K562 (cell line): ENCODE results near the gene HDAC5. TPM values are rescaled to one million over a fixed set of nuclear protein-coding genes. Genes with fewer than 3 reads are reported as not detected.

ENCODE experiments used
- ADNP ChIP-seq: fragments of 200-800 bp; sonication (Bioruptor generic); IDR thresholded peaks from 2 replicates; pipeline ENCODE4 v1.6.1; 2016; ENCODE audit warnings: missing genetic modification characterization, missing compliant biosample characterization
- ATF7 ChIP-seq: fragments of 450-650 bp; IDR thresholded peaks from 2 replicates; pipeline ENCODE4 v1.7.1; 2014; ENCODE audit warnings: mild to moderate bottlenecking, moderate library complexity
- BHLHE40 ChIP-seq: IDR thresholded peaks from 2 replicates; pipeline ENCODE4 v1.6.1; 2011; ENCODE audit warnings: low read length, improper control_type of control experiment
- BRD9 ChIP-seq: fragments of 450-650 bp; IDR thresholded peaks from 2 replicates; pipeline ENCODE4 v1.6.1; 2018; ENCODE audit warnings: low read depth; ENCODE audit not compliant: partially characterized antibody
- CC2D1A ChIP-seq: fragments of 450-650 bp; IDR thresholded peaks from 2 replicates; pipeline ENCODE4 v1.6.1; 2017; ENCODE audit warnings: mild to moderate bottlenecking
- CEBPB ChIP-seq: fragments of 450-650 bp; IDR thresholded peaks from 2 replicates; pipeline ENCODE4 v1.6.1; 2016; ENCODE audit warnings: missing genetic modification characterization, missing compliant biosample characterization
- GATAD2B ChIP-seq: fragments of 450-650 bp; IDR thresholded peaks from 2 replicates; pipeline ENCODE4 v1.6.1; 2017; ENCODE audit warnings: mild to moderate bottlenecking, borderline replicate concordance
- ILK ChIP-seq: fragments of 450-650 bp; IDR thresholded peaks from 2 replicates; pipeline ENCODE4 v1.6.1; 2016; ENCODE audit warnings: missing genetic modification characterization, low read depth, mild to moderate bottlenecking, missing compliant biosample characterization, moderate library complexity, borderline replicate concordance
- JUN ChIP-seq, 2 experiments: sonication (generic) in 1 of 2; formaldehyde crosslinking in 1 of 2; IDR thresholded peaks; 2 replicates each; pipeline versions ENCODE4 v1.6.1 to v1.8.0; 2012 to 2022; ENCODE audit warnings: borderline replicate concordance in 2 of 2, mild to moderate bottlenecking in 2 of 2, improper control_type of control experiment in 1 of 2, low read depth in 1 of 2, low read length in 1 of 2, missing genetic modification reagents in 1 of 2
- MYC ChIP-seq, 2 experiments: fragments of 250-450 bp in 1 of 2; sonication (Bioruptor Pico) in 1 of 2; IDR thresholded peaks; 2 replicates each; pipeline versions ENCODE4 v1.5.1 to v1.6.1; 2012 to 2021; ENCODE audit warnings: low read depth in 2 of 2, borderline replicate concordance in 1 of 2, improper control_type of control experiment in 1 of 2, low read length in 1 of 2, mild to moderate bottlenecking in 1 of 2, moderate library complexity in 1 of 2
- TCFL5 ChIP-seq: fragments of 250-450 bp; sonication (Bioruptor Pico); conservative IDR thresholded peaks from 2 replicates; pipeline ENCODE4 v1.6.1; 2021; ENCODE audit warnings: mild to moderate bottlenecking, moderate library complexity, matching md5 sums
- ZEB2 ChIP-seq: fragments of 450-650 bp; IDR thresholded peaks from 2 replicates; pipeline ENCODE4 v1.6.1; 2016
- ZNF12 ChIP-seq: sonication (generic); formaldehyde crosslinking; IDR thresholded peaks from 2 replicates; pipeline ENCODE4 v1.4.0; 2020; ENCODE audit warnings: mild to moderate bottlenecking, missing genetic modification reagents
- ZNF121 ChIP-seq: sonication (generic); formaldehyde crosslinking; conservative IDR thresholded peaks from 2 replicates; pipeline ENCODE4 v1.8.0; 2022; ENCODE audit warnings: missing genetic modification reagents
- ZNF354B ChIP-seq: fragments of 250-450 bp; sonication (Bioruptor Pico); IDR thresholded peaks from 2 replicates; pipeline ENCODE4 v1.4.0; 2020
- ZNF507 ChIP-seq: conservative IDR thresholded peaks from 2 replicates; pipeline ENCODE4 v1.6.1; 2017; ENCODE audit warnings: missing genetic modification characterization, missing compliant biosample characterization
- polyA plus RNA-seq, 8 experiments: library from polyadenylated mRNA; depleted of rRNA in 4 of 8; stranded (reverse) in 5 of 8; unstranded in 3 of 8; fragments of >200 nt; fragmentation: Nextera tagmentation in 2 of 8; fragmentation: Illumina TruSeq in 1 of 8; extraction: Ambion mirVana in 2 of 8; extraction: Trizol in 1 of 8; gene quantifications; 2 replicates each; pipeline versions ENCODE4 v1.2.1 to v1.2.3, GENCODE V29; 2011 to 2014; ENCODE audit warnings: inconsistent platforms in 1 of 8, missing spikeins in 1 of 8
- total RNA-seq, 7 experiments: library from RNA; depleted of rRNA in 6 of 7; stranded (reverse); fragments of >200 nt in 6 of 7; fragmentation: Illumina TruSeq in 2 of 7; extraction: Trizol in 2 of 7; gene quantifications; 2 replicates each; pipeline versions ENCODE4 v1.2.1 to v1.2.3, GENCODE V29; 2011 to 2021; ENCODE audit warnings: low replicate concordance in 1 of 7
- TF ChIP-seq, protein P1 (sequence below): fragments of 250-450 bp; sonication (Bioruptor Pico); IDR thresholded peaks from 2 replicates; pipeline ENCODE4 v1.5.1; 2021; ENCODE audit warnings: mild to moderate bottlenecking
- TF ChIP-seq, protein P2 (sequence below), 2 experiments: fragments of 450-650 bp in 1 of 2; IDR thresholded peaks; 2 replicates each; pipeline ENCODE4 v1.6.1; 2011 to 2017; ENCODE audit warnings: low read depth in 2 of 2, antibody characterized with exemption in 1 of 2, borderline replicate concordance in 1 of 2, low read length in 1 of 2, mild to moderate bottlenecking in 1 of 2, mixed read lengths in 1 of 2; ENCODE audit not compliant: control insufficient read depth in 1 of 2
- TF ChIP-seq, protein P3 (sequence below): IDR thresholded peaks from 3 replicates; pipeline ENCODE4 v1.6.1; 2011; ENCODE audit warnings: borderline replicate concordance, mild to moderate bottlenecking, moderate library complexity; ENCODE audit not compliant: insufficient read length; ENCODE audit errors: extremely low read depth

Gene HDAC5
- total and polyA plus RNA-seq, 9 of the 15 experiments (the other 6 are each of a cell fraction or from before 2014, with no cell fraction given) = 0.45 to 26.2 (median 16.4) TPM

DNA sequence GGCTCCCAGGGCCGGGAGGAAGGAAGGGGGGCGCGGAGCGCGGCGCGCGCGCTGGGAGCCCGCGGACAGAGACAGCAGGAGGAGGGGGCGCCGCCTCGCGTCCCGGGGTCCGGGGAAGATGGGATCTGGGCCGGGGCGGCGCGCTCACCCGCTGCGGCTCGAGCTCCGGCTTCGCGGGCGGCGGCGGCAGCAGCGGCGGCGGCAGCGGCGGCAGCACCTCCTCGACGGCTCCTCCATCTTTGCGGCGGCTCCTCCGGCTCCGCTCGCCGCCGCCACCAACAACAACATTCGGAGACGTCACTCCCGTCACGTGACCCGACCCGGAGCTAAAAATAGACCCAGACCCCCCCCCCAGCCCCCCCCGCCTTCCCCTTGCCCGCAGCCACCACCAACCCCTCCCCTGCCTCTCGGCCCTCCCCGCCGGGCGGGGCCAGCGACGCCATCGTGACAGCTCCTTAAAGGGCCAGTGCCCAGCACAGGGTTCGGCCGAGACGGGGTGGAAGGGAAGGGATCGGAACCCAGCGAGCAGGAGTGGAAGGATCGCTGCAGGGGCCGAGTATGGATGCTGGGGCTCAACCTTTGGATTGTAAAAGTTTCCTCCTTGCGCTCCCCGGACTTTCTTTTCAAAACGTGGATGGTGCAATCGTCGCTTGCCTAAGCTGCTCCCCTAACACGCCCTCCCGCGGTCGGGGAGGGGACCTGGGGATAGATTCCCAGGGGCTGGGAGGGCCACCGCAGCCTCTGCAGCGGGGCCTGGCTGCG is at the start of gene HDAC5 (continued):
- TF ChIP-seq MYC (IDR thresholded peaks at IDR 0.05; ENCODE audit: low read depth, low read length) (peak; percentile 97), MYC (CRISPR knock-in tag; IDR thresholded peaks at IDR 0.05; ENCODE audit: borderline replicate concordance, low read depth) (peak; percentile 74; the same call in 1 of the 2 replicates), ATF7 (peak; percentile 87), BHLHE40 (peak; percentile 76), ZNF507 (tag) (no peak), ZEB2 (no peak), ZNF121 (CRISPR knock-in tag) (no peak), TCFL5 (CRISPR knock-in tag) (no peak), BRD9 (peak; percentile 83), CC2D1A (no peak), ILK (tag) (no peak), CEBPB (tag) (peak; percentile 99), ADNP (tag) (no peak), JUN (IDR thresholded peaks at IDR 0.05; ENCODE audit: borderline replicate concordance, low read depth, low read length) (0 out of 2 replicates have a peak, but pooled peaks have one; percentile 25), JUN (CRISPR knock-in tag; IDR thresholded peaks at IDR 0.05; ENCODE audit: borderline replicate concordance) (peak; percentile 63; the same call in 1 of the 2 replicates), GATAD2B (peak; percentile 55), ZNF12 (peak; percentile 56; the same call in 1 of the 2 replicates), ZNF354B (CRISPR knock-in tag) (no peak)
- TF ChIP-seq, protein P1, sequence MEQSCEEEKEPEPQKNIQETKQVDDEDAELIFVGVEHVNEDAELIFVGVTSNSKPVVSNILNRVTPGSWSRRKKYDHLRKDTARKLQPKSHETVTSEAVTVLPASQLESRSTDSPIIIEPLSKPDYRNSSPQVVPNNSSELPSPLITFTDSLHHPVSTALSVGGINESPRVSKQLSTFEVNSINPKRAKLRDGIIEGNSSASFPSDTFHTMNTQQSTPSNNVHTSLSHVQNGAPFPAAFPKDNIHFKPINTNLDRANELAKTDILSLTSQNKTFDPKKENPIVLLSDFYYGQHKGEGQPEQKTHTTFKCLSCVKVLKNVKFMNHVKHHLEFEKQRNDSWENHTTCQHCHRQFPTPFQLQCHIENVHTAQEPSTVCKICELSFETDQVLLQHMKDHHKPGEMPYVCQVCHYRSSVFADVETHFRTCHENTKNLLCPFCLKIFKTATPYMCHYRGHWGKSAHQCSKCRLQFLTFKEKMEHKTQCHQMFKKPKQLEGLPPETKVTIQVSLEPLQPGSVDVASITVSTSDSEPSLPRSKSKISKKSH (CRISPR knock-in tag) = no peak
- TF ChIP-seq, protein P2, sequence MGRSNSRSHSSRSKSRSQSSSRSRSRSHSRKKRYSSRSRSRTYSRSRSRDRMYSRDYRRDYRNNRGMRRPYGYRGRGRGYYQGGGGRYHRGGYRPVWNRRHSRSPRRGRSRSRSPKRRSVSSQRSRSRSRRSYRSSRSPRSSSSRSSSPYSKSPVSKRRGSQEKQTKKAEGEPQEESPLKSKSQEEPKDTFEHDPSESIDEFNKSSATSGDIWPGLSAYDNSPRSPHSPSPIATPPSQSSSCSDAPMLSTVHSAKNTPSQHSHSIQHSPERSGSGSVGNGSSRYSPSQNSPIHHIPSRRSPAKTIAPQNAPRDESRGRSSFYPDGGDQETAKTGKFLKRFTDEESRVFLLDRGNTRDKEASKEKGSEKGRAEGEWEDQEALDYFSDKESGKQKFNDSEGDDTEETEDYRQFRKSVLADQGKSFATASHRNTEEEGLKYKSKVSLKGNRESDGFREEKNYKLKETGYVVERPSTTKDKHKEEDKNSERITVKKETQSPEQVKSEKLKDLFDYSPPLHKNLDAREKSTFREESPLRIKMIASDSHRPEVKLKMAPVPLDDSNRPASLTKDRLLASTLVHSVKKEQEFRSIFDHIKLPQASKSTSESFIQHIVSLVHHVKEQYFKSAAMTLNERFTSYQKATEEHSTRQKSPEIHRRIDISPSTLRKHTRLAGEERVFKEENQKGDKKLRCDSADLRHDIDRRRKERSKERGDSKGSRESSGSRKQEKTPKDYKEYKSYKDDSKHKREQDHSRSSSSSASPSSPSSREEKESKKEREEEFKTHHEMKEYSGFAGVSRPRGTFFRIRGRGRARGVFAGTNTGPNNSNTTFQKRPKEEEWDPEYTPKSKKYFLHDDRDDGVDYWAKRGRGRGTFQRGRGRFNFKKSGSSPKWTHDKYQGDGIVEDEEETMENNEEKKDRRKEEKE (IDR thresholded peaks at IDR 0.05; ENCODE audit: borderline replicate concordance in 1 of 2, control insufficient read depth in 1 of 2, low read depth in 2 of 2, low read length in 1 of 2) = no peak
- TF ChIP-seq, protein P3, sequence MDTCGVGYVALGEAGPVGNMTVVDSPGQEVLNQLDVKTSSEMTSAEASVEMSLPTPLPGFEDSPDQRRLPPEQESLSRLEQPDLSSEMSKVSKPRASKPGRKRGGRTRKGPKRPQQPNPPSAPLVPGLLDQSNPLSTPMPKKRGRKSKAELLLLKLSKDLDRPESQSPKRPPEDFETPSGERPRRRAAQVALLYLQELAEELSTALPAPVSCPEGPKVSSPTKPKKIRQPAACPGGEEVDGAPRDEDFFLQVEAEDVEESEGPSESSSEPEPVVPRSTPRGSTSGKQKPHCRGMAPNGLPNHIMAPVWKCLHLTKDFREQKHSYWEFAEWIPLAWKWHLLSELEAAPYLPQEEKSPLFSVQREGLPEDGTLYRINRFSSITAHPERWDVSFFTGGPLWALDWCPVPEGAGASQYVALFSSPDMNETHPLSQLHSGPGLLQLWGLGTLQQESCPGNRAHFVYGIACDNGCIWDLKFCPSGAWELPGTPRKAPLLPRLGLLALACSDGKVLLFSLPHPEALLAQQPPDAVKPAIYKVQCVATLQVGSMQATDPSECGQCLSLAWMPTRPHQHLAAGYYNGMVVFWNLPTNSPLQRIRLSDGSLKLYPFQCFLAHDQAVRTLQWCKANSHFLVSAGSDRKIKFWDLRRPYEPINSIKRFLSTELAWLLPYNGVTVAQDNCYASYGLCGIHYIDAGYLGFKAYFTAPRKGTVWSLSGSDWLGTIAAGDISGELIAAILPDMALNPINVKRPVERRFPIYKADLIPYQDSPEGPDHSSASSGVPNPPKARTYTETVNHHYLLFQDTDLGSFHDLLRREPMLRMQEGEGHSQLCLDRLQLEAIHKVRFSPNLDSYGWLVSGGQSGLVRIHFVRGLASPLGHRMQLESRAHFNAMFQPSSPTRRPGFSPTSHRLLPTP = no peak
